PC-9 (cell line): ENCODE results near the gene TNFAIP6. TPM values are rescaled to one million over a fixed set of nuclear protein-coding genes. Genes with fewer than 3 reads are reported as not detected.

ENCODE experiments used
- BruUV-seq: library from RNA; stranded (reverse); fragments of 400-500 nt; replicated peaks from 2 replicates; lab custom pipeline; 2021; lab: Mats Ljungman, UMichigan
- CTCF ChIA-PET: fragments of 300-600 bp; sonication (Branson Sonifier 250); formaldehyde crosslinking; loops from one replicate; lab custom pipeline; 2022; ENCODE audit warnings: antibody characterized with exemption; lab: Charles Lee
- POLR2A ChIA-PET: fragments of 300-600 bp; sonication (Branson Sonifier 250); formaldehyde crosslinking; loops from one replicate; lab custom pipeline; 2022; ENCODE audit warnings: antibody characterized with exemption; ENCODE audit not compliant: unreplicated experiment; lab: Charles Lee
- DNase-seq, 2 experiments: peaks; one replicate each; pipeline versions ENCODE4 v3.0.0 to v3.0.0-alpha.2; 2015 to 2022; ENCODE audit warnings: mixed read lengths in 1 of 2
- H2AFZ ChIP-seq: fragments of 200-600 bp; sonication (generic); 2 replicates; pipeline ENCODE4 v1.8.1; 2017; ENCODE audit warnings: antibody characterized with exemption
- H3F3A ChIP-seq: fragments of 200-600 bp; sonication (generic); 2 replicates; pipeline ENCODE4 v1.8.1; 2017; ENCODE audit warnings: antibody characterized with exemption, mild to moderate bottlenecking, low read depth; ENCODE audit not compliant: insufficient read depth
- H3K27ac ChIP-seq: fragments of 200-600 bp; sonication (generic); 2 replicates; pipeline ENCODE4 v1.6.1; 2016; ENCODE audit warnings: mixed run types
- H3K27me3 ChIP-seq: fragments of 200-600 bp; sonication (generic); 2 replicates; pipeline ENCODE4 v1.6.1; 2016; ENCODE audit warnings: low read depth, mixed run types; ENCODE audit not compliant: insufficient read depth
- H3K36me3 ChIP-seq: fragments of 200-600 bp; sonication (generic); 2 replicates; pipeline ENCODE4 v1.6.1; 2016; ENCODE audit warnings: low read depth, mixed run types
- H3K4me1 ChIP-seq: fragments of 200-600 bp; sonication (generic); replicated peaks from 2 replicates; pipeline ENCODE4 v1.6.1; 2016; ENCODE audit warnings: mixed run types; ENCODE audit not compliant: insufficient read depth
- H3K4me2 ChIP-seq: fragments of 200-600 bp; sonication (generic); 2 replicates; pipeline ENCODE4 v1.6.1; 2017; ENCODE audit warnings: mixed run types
- H3K4me3 ChIP-seq: fragments of 200-600 bp; sonication (generic); 2 replicates; pipeline ENCODE4 v1.6.1; 2016; ENCODE audit warnings: mixed run types
- H3K79me2 ChIP-seq: fragments of 200-600 bp; sonication (generic); 2 replicates; pipeline ENCODE4 v1.6.1; 2017; ENCODE audit warnings: low read depth, mixed run types
- H3K9me2 ChIP-seq: fragments of 200-600 bp; sonication (generic); 2 replicates; pipeline ENCODE4 v1.8.1; 2017; ENCODE audit warnings: mild to moderate bottlenecking; ENCODE audit not compliant: insufficient read depth
- H3K9me3 ChIP-seq: fragments of 200-600 bp; sonication (generic); 2 replicates; pipeline ENCODE4 v1.8.1; 2016; ENCODE audit warnings: low read depth; ENCODE audit not compliant: insufficient read depth
- H4K20me1 ChIP-seq: fragments of 200-600 bp; sonication (generic); 2 replicates; pipeline ENCODE4 v1.8.1; 2017; ENCODE audit not compliant: insufficient read depth
- CTCF ChIP-seq: fragments of 200-600 bp; sonication (generic); conservative IDR thresholded peaks from 2 replicates; pipeline ENCODE4 v1.6.1; 2017; ENCODE audit warnings: mixed run types, antibody characterized with exemption, mild to moderate bottlenecking, moderate library complexity
- EZH2 ChIP-seq: fragments of 200-600 bp; sonication (generic); IDR thresholded peaks from 2 replicates; pipeline ENCODE4 v1.8.0; 2017; ENCODE audit warnings: antibody characterized with exemption, low read depth
- intact Hi-C: fragments of 100-400 bp; cut with micrococcal nuclease; formaldehyde crosslinking; loops from one replicate; pipeline ENCODE4 v1.10.0; 2022; ENCODE audit not compliant: unreplicated experiment
- total RNA-seq: library from RNA; stranded (reverse); gene quantifications from 2 replicates; pipeline ENCODE4 v1.2.3, GENCODE V29; 2021

TNFAIP6 gene
- total RNA-seq, 1 experiment from 2014 or later: not detected

- CTCF ChIA-PET: no interaction called here
- no peak for DNase-seq
- H3K36me3 ChIP-seq: no peaks in the 10 kb centered on the region
- no peak overlapping the region for H2AFZ ChIP-seq
- BruUV-seq: no TSS peak
- no peak overlapping the region for H3K4me3 ChIP-seq
- no peaks in the 10 kb centered on the region for H3K4me1 ChIP-seq
- no peak overlapping the region for H3K27ac ChIP-seq
- H3K27me3 ChIP-seq: no peaks in the 10 kb centered on the region
- POLR2A ChIA-PET: no interaction called here
- no peaks in the 10 kb centered on the region for H3K9me3 ChIP-seq
- H3K79me2 ChIP-seq: no peaks in the 10 kb centered on the region
- intact Hi-C loops: no loop called here
- no peaks in the 10 kb centered on the region for H3F3A ChIP-seq
- H4K20me1 ChIP-seq: no peaks in the 10 kb centered on the region
- TF ChIP-seq EZH2 (no peak), CTCF (no peak)
- no peak overlapping the region for H3K4me2 ChIP-seq
- H3K9me2 ChIP-seq: no peaks in the 10 kb centered on the region
These were observed 46.5 kb downstream of the TNFAIP6 start for GRCh38 chr2:151403914-151404313.

GRCh38 chr2:151405376-151405775, 48.0 kb downstream of the TNFAIP6 start:
- intact Hi-C loops: no loop called here

GRCh38 chr2:151407281-151407680, 49.9 kb downstream of the TNFAIP6 start:
- Histone ChIP-seq H3K9me3 (no peaks in the 10 kb centered on the region), H3K36me3 (peaks cover 5% of the 10 kb centered on the region; the same call in 1 of the 2 replicates), H3K4me1 (peaks cover 9% of the 10 kb centered on the region; the same call in 1 of the 2 replicates), H3K27ac (no peak overlapping the region), H4K20me1 (peaks cover 6% of the 10 kb centered on the region), H3K9me2 (no peaks in the 10 kb centered on the region), H3K27me3 (no peaks in the 10 kb centered on the region), H2AFZ (no peak overlapping the region), H3F3A (no peaks in the 10 kb centered on the region), H3K4me2 (no peak overlapping the region), H3K4me3 (no peak overlapping the region), H3K79me2 (peaks cover 24% of the 10 kb centered on the region)
- intact Hi-C loops: no loop called here
- TF ChIP-seq CTCF (no peak), EZH2 (no peak)
- ChIA-PET CTCF (interaction anchor here (0.6 kb wide), 1 partner anchor 143 kb away, joined by 6 read pairs; no protein-coding TSS in a partner anchor), POLR2A (no interaction called here)
- BruUV-seq: no TSS peak
- no peak for DNase-seq

More at GRCh38 chr2:151405376-151405775, 48.0 kb downstream of the TNFAIP6 start:
- H2AFZ ChIP-seq: no peak overlapping the region
- no peak overlapping the region for H3K4me3 ChIP-seq
- H3K9me2 ChIP-seq: no peaks in the 10 kb centered on the region
- H3K9me3 ChIP-seq: no peaks in the 10 kb centered on the region
- no peaks in the 10 kb centered on the region for H3K36me3 ChIP-seq
- H3K79me2 ChIP-seq: peaks cover 6% of the 10 kb centered on the region
- no peak for DNase-seq
- no peak overlapping the region for H3K4me2 ChIP-seq
- POLR2A ChIA-PET: no interaction called here
- BruUV-seq: no TSS peak
- CTCF ChIA-PET: no interaction called here
- no peaks in the 10 kb centered on the region for H3K27me3 ChIP-seq
- no peak overlapping the region for H3K27ac ChIP-seq
- no peaks in the 10 kb centered on the region for H3F3A ChIP-seq
- H3K4me1 ChIP-seq: no peaks in the 10 kb centered on the region
- TF ChIP-seq CTCF (no peak), EZH2 (no peak)
- no peaks in the 10 kb centered on the region for H4K20me1 ChIP-seq
